ENCODE measurements around the gene CRYBG3. TPM values are rescaled to one million over a fixed set of nuclear protein-coding genes. Genes with fewer than 3 reads are reported as not detected.
A peak's percentile ranks its signal among the peaks of the same experiment; 100 is the strongest.

CRYBG3 gene
- total and polyA plus RNA-seq, 2 donors from 2014 or later = 3.1 to 20.7 TPM

GRCh38 chr3:97810779-97811390 lies 10.9 kb upstream of the CRYBG3 start:
- intact Hi-C loops (cut with DNase I) = no loop called here
- H3K9me3 ChIP-seq (ENCODE audit: control insufficient read depth in 2 of 3, insufficient read depth in 1 of 3, low read length in 3 of 3) = no peaks in the 10 kb centered on the region
- H3K9ac ChIP-seq (ENCODE audit: low read length in 3 of 3) = no peak overlapping the region
- no peaks in the 10 kb centered on the region for H3K4me1 ChIP-seq (ENCODE audit: control insufficient read depth in 2 of 3, insufficient read depth in 2 of 3, low read depth in 1 of 3, low read length in 3 of 3)
- no peak for TF ChIP-seq CTCF (IDR thresholded peaks at IDR 0.05; ENCODE audit: borderline replicate concordance, extremely low read depth, insufficient read depth)
- no peak for DNase-seq
- H3K27ac ChIP-seq (ENCODE audit: low read depth in 2 of 2, low read length in 2 of 2) = no peak overlapping the region
- no peak for FAIRE-seq
- H3K4me3 ChIP-seq (ENCODE audit: low read length in 3 of 3) = no peak overlapping the region
- H3K36me3 ChIP-seq (ENCODE audit: control insufficient read depth in 2 of 3, insufficient read depth in 3 of 3, low read length in 3 of 3) = no peaks in the 10 kb centered on the region
- no peaks in the 10 kb centered on the region for H3K27me3 ChIP-seq (ENCODE audit: control insufficient read depth, insufficient read depth, low read length)

GRCh38 chr3:97815149-97815917 lies 6.5 kb upstream of the CRYBG3 start:
- no peak for FAIRE-seq
- H3K27me3 ChIP-seq (ENCODE audit: control insufficient read depth, insufficient read depth, low read length) = no peaks in the 10 kb centered on the region
- H3K27ac ChIP-seq (ENCODE audit: low read depth in 2 of 2, low read length in 2 of 2) = no peak overlapping the region
- H3K4me3 ChIP-seq (ENCODE audit: low read length in 3 of 3) = no peak overlapping the region
- no peaks in the 10 kb centered on the region for H3K4me1 ChIP-seq (ENCODE audit: control insufficient read depth in 2 of 3, insufficient read depth in 2 of 3, low read depth in 1 of 3, low read length in 3 of 3)
- no peaks in the 10 kb centered on the region for H3K36me3 ChIP-seq (ENCODE audit: control insufficient read depth in 2 of 3, insufficient read depth in 3 of 3, low read length in 3 of 3)
- DNase-seq = no peak
- intact Hi-C loops (cut with DNase I) = no loop called here
- H3K9me3 ChIP-seq (ENCODE audit: control insufficient read depth in 2 of 3, insufficient read depth in 1 of 3, low read length in 3 of 3) = no peaks in the 10 kb centered on the region
- TF ChIP-seq CTCF (IDR thresholded peaks at IDR 0.05; ENCODE audit: borderline replicate concordance, extremely low read depth, insufficient read depth) = no peak
- no peak overlapping the region for H3K9ac ChIP-seq (ENCODE audit: low read length in 3 of 3)

DNA sequence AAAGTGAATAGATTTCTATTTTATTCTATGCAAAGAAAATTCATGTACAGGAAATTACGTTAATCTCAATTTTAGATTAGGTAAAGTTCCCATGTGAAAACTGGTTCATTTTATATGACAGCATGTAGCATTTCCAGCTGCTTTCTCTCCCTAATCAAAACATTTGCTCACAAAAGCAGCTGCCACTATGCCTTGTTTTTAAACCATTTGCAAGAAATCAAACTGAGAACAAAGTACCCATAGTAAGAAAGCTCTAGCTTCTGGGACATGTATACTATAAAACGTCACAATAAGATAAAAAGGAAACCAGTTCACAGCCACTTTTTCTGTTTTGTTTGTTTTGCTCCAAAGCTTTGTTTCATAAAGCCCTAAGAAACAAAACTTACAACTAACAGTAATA lies 5.0 kb upstream of the CRYBG3 start:
- DNase-seq (peak in 2 of 5 donors; percentile 19 to 51), FAIRE-seq (no peak)
- intact Hi-C loops (cut with DNase I) = no loop called here

More for the DNA sequence above, 5.0 kb upstream of the CRYBG3 start:
- H3K9ac ChIP-seq (ENCODE audit: low read length in 3 of 3) = no peak overlapping the region
- H3K27me3 ChIP-seq (ENCODE audit: control insufficient read depth, insufficient read depth, low read length) = no peaks in the 10 kb centered on the region
- H3K4me3 ChIP-seq (ENCODE audit: low read length in 3 of 3) = no peak overlapping the region
- no peaks in the 10 kb centered on the region for H3K9me3 ChIP-seq (ENCODE audit: control insufficient read depth in 2 of 3, insufficient read depth in 1 of 3, low read length in 3 of 3)
- no peaks in the 10 kb centered on the region for H3K4me1 ChIP-seq (ENCODE audit: control insufficient read depth in 2 of 3, insufficient read depth in 2 of 3, low read depth in 1 of 3, low read length in 3 of 3)
- no peak overlapping the region for H3K27ac ChIP-seq (ENCODE audit: low read depth in 2 of 2, low read length in 2 of 2)
- no peaks in the 10 kb centered on the region for H3K36me3 ChIP-seq (ENCODE audit: control insufficient read depth in 2 of 3, insufficient read depth in 3 of 3, low read length in 3 of 3)
- TF ChIP-seq CTCF (IDR thresholded peaks at IDR 0.05; ENCODE audit: borderline replicate concordance, extremely low read depth, insufficient read depth) = no peak

All from kidney (tissue), 14 donors.